ES-I3 (cell line): Measurements from ENCODE around the gene ZNF366.

Experiments used
- H3K36me3 ChIP-seq: 2 replicates; pipeline ENCODE4 v1.6.1; 2013; ENCODE audit warnings: mild to moderate bottlenecking, low read length, control low read depth, moderate library complexity; ENCODE audit not compliant: insufficient read depth
- H3K4me1 ChIP-seq: 2 replicates; pipeline ENCODE4 v1.6.1; 2013; ENCODE audit warnings: mild to moderate bottlenecking, control low read depth, low read length; ENCODE audit not compliant: insufficient read depth
- H3K9ac ChIP-seq: 2 replicates; pipeline ENCODE4 v1.6.1; 2013; ENCODE audit warnings: low read depth, mild to moderate bottlenecking, low read length, moderate library complexity
- H3K9me3 ChIP-seq: 2 replicates; pipeline ENCODE4 v1.6.1; 2013; ENCODE audit warnings: mild to moderate bottlenecking, low read length, moderate library complexity; ENCODE audit not compliant: control insufficient read depth, insufficient read depth

ZNF366 gene

DNA sequence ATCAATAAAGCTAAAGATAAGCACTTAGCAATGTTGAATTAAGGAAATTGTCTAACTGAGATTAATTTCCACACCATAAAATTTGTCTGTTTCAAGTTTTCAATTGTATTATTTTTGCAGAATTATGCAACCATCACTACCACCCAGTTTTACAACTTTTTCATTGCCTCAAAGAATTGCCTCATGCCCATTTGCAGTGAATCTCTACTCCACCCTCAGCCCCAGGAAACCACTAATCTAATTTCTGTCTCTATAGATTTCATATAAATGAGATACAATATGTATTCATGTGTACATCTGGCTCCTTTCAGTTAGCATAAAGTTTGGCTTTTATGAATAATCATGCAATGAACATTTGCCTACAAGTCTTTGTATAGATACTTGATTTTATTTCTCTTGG is 114.2 kb downstream of the ZNF366 start:
- no peaks in the 10 kb centered on the region for H3K9me3 ChIP-seq
- H3K4me1 ChIP-seq: no peaks in the 10 kb centered on the region
- H3K36me3 ChIP-seq: no peaks in the 10 kb centered on the region
- H3K9ac ChIP-seq: no peak overlapping the region
